Measurements from ENCODE around the gene SERPINE2. TPM values are rescaled to one million over a fixed set of nuclear protein-coding genes. Genes with fewer than 3 reads are reported as not detected.

Gene SERPINE2
- total and polyA plus RNA-seq, 2 experiments from 2014 or later, result 18.3 to 44.3 TPM

- H3K9me3 ChIP-seq (ENCODE audit: low read depth), result no peaks in the 10 kb centered on the region
- peaks cover 14% of the 10 kb centered on the region for H3K4me1 ChIP-seq (ENCODE audit: low read depth)
- no peak for DNase-seq (ENCODE audit: low read depth in 1 of 2, low spot score in 1 of 2)
- no peak overlapping the region for H3K4me3 ChIP-seq
- H3K27ac ChIP-seq, result no peak overlapping the region
- TF ChIP-seq CTCF (IDR thresholded peaks at IDR 0.05; ENCODE audit: low read depth, low read length), result no peak
- H3K27me3 ChIP-seq, result no peaks in the 10 kb centered on the region
- no peaks in the 10 kb centered on the region for H3K36me3 ChIP-seq
These were observed 102.2 kb downstream of the SERPINE2 start for GRCh38 chr2:223936862-223937326.

- H3K27me3 ChIP-seq, result no peaks in the 10 kb centered on the region
- H3K4me1 ChIP-seq (ENCODE audit: low read depth), result peaks cover 14% of the 10 kb centered on the region
- H3K9me3 ChIP-seq (ENCODE audit: low read depth), result no peaks in the 10 kb centered on the region
- no peak overlapping the region for H3K27ac ChIP-seq
- no peak for TF ChIP-seq CTCF (IDR thresholded peaks at IDR 0.05; ENCODE audit: low read depth, low read length)
- no peak for DNase-seq (ENCODE audit: low read depth in 1 of 2, low spot score in 1 of 2)
- H3K4me3 ChIP-seq, result no peak overlapping the region
- no peaks in the 10 kb centered on the region for H3K36me3 ChIP-seq
These were observed 103.5 kb downstream of the SERPINE2 start for GRCh38 chr2:223935459-223936125.

GRCh38 chr2:223934870-223935269 lies 104.2 kb downstream of the SERPINE2 start:
- H3K36me3 ChIP-seq, result no peaks in the 10 kb centered on the region
- peaks cover 14% of the 10 kb centered on the region for H3K4me1 ChIP-seq (ENCODE audit: low read depth)
- TF ChIP-seq CTCF (IDR thresholded peaks at IDR 0.05; ENCODE audit: low read depth, low read length), result no peak
- no peak overlapping the region for H3K4me3 ChIP-seq
- DNase-seq (ENCODE audit: low read depth in 1 of 2, low spot score in 1 of 2), result no peak
- no peak overlapping the region for H3K27ac ChIP-seq
- H3K9me3 ChIP-seq (ENCODE audit: low read depth), result no peaks in the 10 kb centered on the region
- H3K27me3 ChIP-seq, result no peaks in the 10 kb centered on the region

- Histone ChIP-seq H3K27me3 (no peaks in the 10 kb centered on the region), H3K9me3 (ENCODE audit: low read depth) (no peaks in the 10 kb centered on the region), H3K36me3 (no peaks in the 10 kb centered on the region), H3K4me1 (ENCODE audit: low read depth) (peaks cover 14% of the 10 kb centered on the region), H3K4me3 (no peak overlapping the region), H3K27ac (no peak overlapping the region)
- no peak for TF ChIP-seq CTCF (IDR thresholded peaks at IDR 0.05; ENCODE audit: low read depth, low read length)
- DNase-seq (ENCODE audit: low read depth in 1 of 2, low spot score in 1 of 2), result no peak
These were observed 106.0 kb downstream of the SERPINE2 start for GRCh38 chr2:223932816-223933800.

- Histone ChIP-seq H3K27ac (no peak overlapping the region), H3K27me3 (no peaks in the 10 kb centered on the region), H3K9me3 (ENCODE audit: low read depth) (no peaks in the 10 kb centered on the region), H3K4me1 (ENCODE audit: low read depth) (peaks cover 4% of the 10 kb centered on the region), H3K4me3 (no peak overlapping the region), H3K36me3 (no peaks in the 10 kb centered on the region)
- no peak for DNase-seq (ENCODE audit: low read depth in 1 of 2, low spot score in 1 of 2)
- no peak for TF ChIP-seq CTCF (IDR thresholded peaks at IDR 0.05; ENCODE audit: low read depth, low read length)
These were observed 108.7 kb downstream of the SERPINE2 start for GRCh38 chr2:223930103-223930976.
